ENCODE data around the gene BLTP3A.

DNA sequence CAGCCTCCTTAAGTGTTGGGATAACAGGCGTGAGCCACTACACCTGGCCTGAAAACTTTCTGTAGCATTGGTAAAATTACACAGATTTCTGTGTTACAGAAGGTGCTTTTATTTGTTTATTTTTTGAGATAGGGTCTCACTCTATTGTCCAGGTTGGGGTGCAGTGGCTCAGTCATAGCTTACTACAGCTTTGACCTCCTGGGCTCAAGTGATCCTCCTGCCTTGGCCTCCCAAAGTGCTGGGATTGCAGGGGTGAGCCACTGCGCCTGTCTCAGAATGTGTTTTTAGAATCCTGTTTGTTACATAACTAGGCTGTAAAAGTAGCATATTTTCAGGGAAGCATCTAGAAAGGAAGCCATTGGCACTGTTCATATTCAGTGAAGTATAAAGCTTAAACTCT lies 16.9 kb upstream of the BLTP3A start:
- TF ChIP-seq SUZ12 (IDR thresholded peaks at IDR 0.05) (no peak), BHLHE40 (IDR thresholded peaks at IDR 0.05; ENCODE audit: borderline replicate concordance) (no peak), CTBP1 (IDR thresholded peaks at IDR 0.05; ENCODE audit: borderline replicate concordance) (no peak), LEF1 (IDR thresholded peaks at IDR 0.05; ENCODE audit: borderline replicate concordance) (no peak), HDGF (IDR thresholded peaks at IDR 0.05; ENCODE audit: borderline replicate concordance) (no peak)
- TF ChIP-seq, protein P1, sequence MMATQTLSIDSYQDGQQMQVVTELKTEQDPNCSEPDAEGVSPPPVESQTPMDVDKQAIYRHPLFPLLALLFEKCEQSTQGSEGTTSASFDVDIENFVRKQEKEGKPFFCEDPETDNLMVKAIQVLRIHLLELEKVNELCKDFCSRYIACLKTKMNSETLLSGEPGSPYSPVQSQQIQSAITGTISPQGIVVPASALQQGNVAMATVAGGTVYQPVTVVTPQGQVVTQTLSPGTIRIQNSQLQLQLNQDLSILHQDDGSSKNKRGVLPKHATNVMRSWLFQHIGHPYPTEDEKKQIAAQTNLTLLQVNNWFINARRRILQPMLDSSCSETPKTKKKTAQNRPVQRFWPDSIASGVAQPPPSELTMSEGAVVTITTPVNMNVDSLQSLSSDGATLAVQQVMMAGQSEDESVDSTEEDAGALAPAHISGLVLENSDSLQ (IDR thresholded peaks at IDR 0.05), result no peak
